Retinal pigment epithelial cell (primary cell): ENCODE results near the gene BCAN.
"Not testable (repeated sequence)": the region's sequence is repeated elsewhere in the genome, so short reads cannot be mapped to it uniquely, and the experiment has no call there.

Source experiments
- DNase-seq: peaks from one replicate; pipeline ENCODE4 v3.0.0-alpha.2; 2010; ENCODE audit warnings: low read depth
- H3K4me3 ChIP-seq: 2 replicates; pipeline ENCODE4 v1.5.1; 2011; ENCODE audit warnings: mild to moderate bottlenecking, low read length, control low read depth, moderate library complexity
- CTCF ChIP-seq: conservative IDR thresholded peaks from 2 replicates; pipeline ENCODE4 v1.5.1; 2011; ENCODE audit warnings: low read depth, low read length, control low read depth, inconsistent platforms

The BCAN gene

GRCh38 chr1:156602557-156602993 lies 39.3 kb upstream of the BCAN start:
- no peak overlapping the region for H3K4me3 ChIP-seq
- no peak for DNase-seq
- peak; percentile 51 for TF ChIP-seq CTCF

- not testable (repeated sequence) for DNase-seq, H3K4me3 ChIP-seq
These were observed 34.6 kb upstream of the BCAN start for GRCh38 chr1:156607344-156607743.

GRCh38 chr1:156608036-156608674 lies 33.8 kb upstream of the BCAN start:
- H3K4me3 ChIP-seq: no peak overlapping the region
- peak; percentile 81 for TF ChIP-seq CTCF
- DNase-seq: no peak

- peak; percentile 72 for TF ChIP-seq CTCF
- no peak for DNase-seq
- no peak overlapping the region for H3K4me3 ChIP-seq
These were observed 32.9 kb upstream of the BCAN start for GRCh38 chr1:156608981-156609380.

DNA sequence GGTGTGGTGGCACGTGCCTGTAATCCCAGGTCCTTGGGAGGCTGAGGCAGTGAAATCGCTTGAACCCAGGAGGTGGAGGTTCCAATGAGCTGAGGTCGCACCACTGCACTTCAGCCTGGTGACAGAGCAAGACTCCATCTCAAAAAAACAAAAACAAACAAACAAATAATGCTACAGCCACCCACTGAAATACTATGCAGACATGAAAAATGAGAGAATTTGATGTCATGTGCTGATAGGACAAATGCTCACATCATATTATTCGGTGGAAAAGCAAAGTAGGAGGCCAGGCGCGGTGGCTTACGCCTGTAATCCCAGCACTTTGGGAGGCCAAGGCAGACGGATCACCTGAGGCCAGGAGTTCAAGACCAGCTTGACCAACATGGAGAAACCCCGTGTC lies 31.8 kb upstream of the BCAN start:
- DNase-seq, H3K4me3 ChIP-seq: not testable (repeated sequence)

- DNase-seq: no peak
- TF ChIP-seq CTCF: no peak
- H3K4me3 ChIP-seq: no peak overlapping the region
These were observed 29.3 kb upstream of the BCAN start for GRCh38 chr1:156612666-156613065.

GRCh38 chr1:156615946-156616345 lies 26.0 kb upstream of the BCAN start:
- DNase-seq: no peak
- no peak for TF ChIP-seq CTCF
- no peak overlapping the region for H3K4me3 ChIP-seq

- no peak for TF ChIP-seq CTCF
- no peak overlapping the region for H3K4me3 ChIP-seq
- DNase-seq: no peak
These were observed 25.5 kb upstream of the BCAN start for GRCh38 chr1:156616463-156616862.
